Endothelial cell (in vitro differentiated cells): ENCODE data around the gene GPC5. TPM values are rescaled to one million over a fixed set of nuclear protein-coding genes. Genes with fewer than 3 reads are reported as not detected.
"Not testable (repeated sequence)": the region's sequence is repeated elsewhere in the genome, so short reads cannot be mapped to it uniquely, and the experiment has no call there.

ENCODE experiments used
- DNase-seq: peaks from one replicate; pipeline ENCODE4 v3.0.0; 2021; ENCODE audit warnings: low spot score
- H3K27ac Mint-ChIP-seq: one replicate; pipeline ENCODE4 v1.8.0; 2021; ENCODE audit warnings: mixed read lengths, inconsistent platforms; ENCODE audit not compliant: unreplicated experiment
- H3K27me3 Mint-ChIP-seq: one replicate; pipeline ENCODE4 v1.8.0; 2021; ENCODE audit warnings: mild to moderate bottlenecking, moderate library complexity, mixed read lengths, inconsistent platforms; ENCODE audit not compliant: unreplicated experiment
- H3K36me3 Mint-ChIP-seq: one replicate; pipeline ENCODE4 v1.8.0; 2021; ENCODE audit warnings: mild to moderate bottlenecking, low read depth, mixed read lengths, inconsistent platforms; ENCODE audit not compliant: unreplicated experiment
- H3K4me1 Mint-ChIP-seq: one replicate; pipeline ENCODE4 v1.8.0; 2021; ENCODE audit warnings: mild to moderate bottlenecking, mixed read lengths, inconsistent platforms; ENCODE audit not compliant: unreplicated experiment
- H3K4me3 Mint-ChIP-seq: one replicate; pipeline ENCODE4 v1.8.0; 2021; ENCODE audit warnings: mild to moderate bottlenecking, mixed read lengths, inconsistent platforms; ENCODE audit not compliant: unreplicated experiment
- H3K9me3 Mint-ChIP-seq: one replicate; pipeline ENCODE4 v1.8.0; 2021; ENCODE audit warnings: mixed read lengths, inconsistent platforms; ENCODE audit not compliant: unreplicated experiment
- CTCF ChIP-seq: fragments of 200-600 bp; sonication (generic); IDR thresholded peaks from one replicate; pipeline ENCODE4 v1.5.0; 2021; ENCODE audit warnings: antibody characterized with exemption; ENCODE audit not compliant: unreplicated experiment
- total RNA-seq: library from RNA; stranded (reverse); fragmentation: NEBNext Ultra II Directional; extraction: Animal tissue kit (Norgen Biotek cat#: 25700); gene quantifications from one replicate; pipeline ENCODE4 v1.2.1, GENCODE V29; 2021; ENCODE audit not compliant: unreplicated experiment

Gene GPC5
- total RNA-seq, 1 donor from 2014 or later = not detected

- H3K4me3 Mint-ChIP-seq = no peak overlapping the region
- H3K9me3 Mint-ChIP-seq = no peaks in the 10 kb centered on the region
- no peak for DNase-seq
- no peaks in the 10 kb centered on the region for H3K36me3 Mint-ChIP-seq
- H3K27me3 Mint-ChIP-seq = no peaks in the 10 kb centered on the region
- H3K27ac Mint-ChIP-seq = no peak overlapping the region
- no peak for TF ChIP-seq CTCF
- no peaks in the 10 kb centered on the region for H3K4me1 Mint-ChIP-seq
Observed at GRCh38 chr13:91893040-91893439, 494.6 kb downstream of the GPC5 start.

GRCh38 chr13:91894316-91894715 is 495.9 kb downstream of the GPC5 start:
- Mint-ChIP-seq H3K36me3 (no peaks in the 10 kb centered on the region), H3K4me1 (no peaks in the 10 kb centered on the region), H3K27me3 (no peaks in the 10 kb centered on the region), H3K27ac (no peak overlapping the region), H3K9me3 (no peaks in the 10 kb centered on the region), H3K4me3 (no peak overlapping the region)
- DNase-seq = no peak
- TF ChIP-seq CTCF = no peak

GRCh38 chr13:91896547-91896946 is 498.1 kb downstream of the GPC5 start:
- no peak for DNase-seq
- H3K4me1 Mint-ChIP-seq = no peaks in the 10 kb centered on the region
- TF ChIP-seq CTCF = no peak
- H3K27ac Mint-ChIP-seq = no peak overlapping the region
- H3K4me3 Mint-ChIP-seq = no peak overlapping the region
- H3K27me3 Mint-ChIP-seq = no peaks in the 10 kb centered on the region
- no peaks in the 10 kb centered on the region for H3K36me3 Mint-ChIP-seq
- H3K9me3 Mint-ChIP-seq = no peaks in the 10 kb centered on the region

- not testable (repeated sequence) for H3K36me3 Mint-ChIP-seq, H3K4me1 Mint-ChIP-seq, H3K9me3 Mint-ChIP-seq, DNase-seq, H3K4me3 Mint-ChIP-seq, H3K27me3 Mint-ChIP-seq, H3K27ac Mint-ChIP-seq
Observed at GRCh38 chr13:91898986-91899385, 500.6 kb downstream of the GPC5 start.

- peaks cover 11% of the 10 kb centered on the region for H3K4me1 Mint-ChIP-seq
- no peak for TF ChIP-seq CTCF
- DNase-seq = no peak
- no peaks in the 10 kb centered on the region for H3K9me3 Mint-ChIP-seq
- no peak overlapping the region for H3K27ac Mint-ChIP-seq
- no peak overlapping the region for H3K4me3 Mint-ChIP-seq
- H3K27me3 Mint-ChIP-seq = no peaks in the 10 kb centered on the region
- no peaks in the 10 kb centered on the region for H3K36me3 Mint-ChIP-seq
Observed at GRCh38 chr13:91902291-91902690, 503.9 kb downstream of the GPC5 start.

- H3K9me3 Mint-ChIP-seq = no peaks in the 10 kb centered on the region
- TF ChIP-seq CTCF = no peak
- peaks cover 11% of the 10 kb centered on the region for H3K4me1 Mint-ChIP-seq
- H3K4me3 Mint-ChIP-seq = no peak overlapping the region
- H3K27ac Mint-ChIP-seq = no peak overlapping the region
- H3K36me3 Mint-ChIP-seq = no peaks in the 10 kb centered on the region
- DNase-seq = no peak
- H3K27me3 Mint-ChIP-seq = no peaks in the 10 kb centered on the region
Observed at GRCh38 chr13:91904005-91904404, 505.6 kb downstream of the GPC5 start.
